GM18520 (cell line): ENCODE measurements around the gene KLHL18.

ENCODE experiments used
- ATAC-seq: cut with Tn5 transposase; IDR thresholded peaks from one replicate; pipeline ENCODE4 v1.9.1; 2021; ENCODE audit not compliant: unreplicated experiment

The KLHL18 gene

DNA sequence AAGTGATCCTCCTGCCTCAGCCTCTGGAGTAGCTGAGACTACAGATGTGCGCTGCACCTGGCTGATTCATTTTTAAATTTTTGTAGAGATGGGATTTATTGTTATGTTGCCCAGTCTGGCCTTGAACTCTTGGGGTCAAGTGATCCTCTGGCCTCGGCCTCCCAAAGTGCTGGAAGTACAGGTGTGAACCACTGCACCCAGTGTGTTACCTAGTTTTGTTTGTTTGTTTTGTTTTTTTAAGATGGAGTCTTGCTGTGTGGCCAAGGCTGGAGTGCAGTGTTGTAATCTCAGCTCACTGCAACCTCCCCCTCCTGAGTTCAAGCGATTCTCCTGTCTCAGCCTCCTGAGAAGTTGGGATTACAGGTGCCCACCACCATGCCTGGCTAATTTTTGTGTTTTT, 110.2 kb downstream of the KLHL18 start:
- no peak for ATAC-seq

DNA sequence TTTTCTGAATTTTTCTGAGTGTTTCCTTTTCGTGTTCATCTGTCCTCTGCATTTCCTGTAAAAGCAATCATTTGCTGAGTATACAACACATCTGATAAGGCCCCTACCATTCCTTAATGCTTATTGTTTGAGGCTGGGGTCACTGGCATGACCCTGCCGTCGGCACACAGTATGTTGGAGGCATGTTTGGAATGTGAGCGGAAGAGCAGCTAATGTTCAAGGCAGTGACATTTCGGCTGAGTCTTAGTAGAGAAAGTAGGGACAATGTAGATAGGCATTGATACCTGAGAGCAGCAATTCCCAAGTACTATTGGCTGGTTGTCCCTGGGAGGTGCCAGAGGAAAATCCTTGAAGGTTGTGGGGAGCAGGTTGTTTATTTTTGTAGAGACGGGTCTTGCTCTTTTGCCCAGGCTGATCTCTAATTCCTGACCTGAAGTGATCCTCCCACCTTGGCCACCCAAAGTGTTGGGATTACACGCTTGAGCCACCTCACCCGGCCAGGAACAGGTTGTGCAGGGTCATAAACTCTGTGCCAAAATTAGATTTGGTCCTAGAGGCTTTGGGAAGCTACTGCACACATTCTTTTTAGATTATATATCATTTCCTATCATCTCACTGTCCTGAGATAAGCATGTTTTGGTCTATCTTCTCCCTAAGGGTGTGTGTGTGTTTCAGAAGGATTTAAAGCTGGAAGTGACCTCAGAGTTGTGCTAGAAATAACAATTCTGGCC, 111.6 kb downstream of the KLHL18 start:
- ATAC-seq, result no peak

DNA sequence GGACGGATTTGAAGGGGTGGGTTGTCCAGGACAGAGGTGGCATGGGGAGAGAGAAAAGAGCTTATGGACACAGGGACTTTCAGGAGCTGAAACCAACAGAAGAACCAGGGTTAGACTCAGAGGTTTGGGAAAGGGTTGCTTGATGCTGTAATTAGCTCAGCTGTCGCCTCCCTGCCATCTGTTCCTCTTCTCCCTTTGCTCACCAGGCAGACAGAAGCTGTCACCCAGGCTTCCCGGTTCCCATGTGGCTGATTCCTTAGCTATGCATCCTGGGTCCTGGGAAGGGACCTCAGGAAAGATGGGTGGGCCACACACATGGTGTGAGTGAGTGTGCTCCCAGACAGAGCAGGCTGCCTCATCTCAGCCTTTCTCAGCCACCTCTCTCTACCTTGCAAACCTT, 112.1 kb downstream of the KLHL18 start:
- no peak for ATAC-seq
